Measurements from ENCODE around the gene UNC13D.
"Not testable (repeated sequence)": the region's sequence is repeated elsewhere in the genome, so short reads cannot be mapped to it uniquely, and the experiment has no call there.

Gene UNC13D

GRCh38 chr17:75874323-75875181 is 30.3 kb upstream of the UNC13D start:
- Histone ChIP-seq H3K27ac (ENCODE audit: low read length) (no peak overlapping the region), H3K27me3 (ENCODE audit: control insufficient read depth, insufficient read depth, low read length) (peaks cover 2% of the 10 kb centered on the region; the same call in 1 of the 2 replicates), H3K36me3 (ENCODE audit: control insufficient read depth, insufficient read depth, low read length) (no peaks in the 10 kb centered on the region), H3K4me3 (ENCODE audit: low read length) (no peak overlapping the region), H3K4me1 (ENCODE audit: control insufficient read depth, insufficient read depth, low read length) (peaks cover 7% of the 10 kb centered on the region; the same call in 1 of the 2 replicates), H3K9me3 (ENCODE audit: control insufficient read depth, insufficient read depth, low read length) (no peaks in the 10 kb centered on the region)
- no CpG with 5 or more reads among the region's 38 CpGs for WGBS (ENCODE audit: insufficient coverage, insufficient read length)
- DNase-seq (ENCODE audit: low read depth, low spot score): no peak

- Histone ChIP-seq H3K4me3 (ENCODE audit: low read length) (no peak overlapping the region), H3K9me3 (ENCODE audit: control insufficient read depth, insufficient read depth, low read length) (no peaks in the 10 kb centered on the region), H3K4me1 (ENCODE audit: control insufficient read depth, insufficient read depth, low read length) (peaks cover 7% of the 10 kb centered on the region; the same call in 1 of the 2 replicates), H3K27me3 (ENCODE audit: control insufficient read depth, insufficient read depth, low read length) (peaks cover 2% of the 10 kb centered on the region; the same call in 1 of the 2 replicates), H3K27ac (ENCODE audit: low read length) (no peak overlapping the region), H3K36me3 (ENCODE audit: control insufficient read depth, insufficient read depth, low read length) (no peaks in the 10 kb centered on the region)
- WGBS (ENCODE audit: insufficient coverage, insufficient read length): no CpG with 5 or more reads among the region's 11 CpGs
- DNase-seq (ENCODE audit: low read depth, low spot score): no peak
Measured at GRCh38 chr17:75873587-75874322, 29.6 kb upstream of the UNC13D start.

GRCh38 chr17:75872434-75873351 is 28.5 kb upstream of the UNC13D start:
- H3K27me3 ChIP-seq (ENCODE audit: control insufficient read depth, insufficient read depth, low read length): peaks cover 2% of the 10 kb centered on the region; the same call in 1 of the 2 replicates
- no CpG with 5 or more reads among the region's 13 CpGs for WGBS (ENCODE audit: insufficient coverage, insufficient read length)
- H3K36me3 ChIP-seq (ENCODE audit: control insufficient read depth, insufficient read depth, low read length): no peaks in the 10 kb centered on the region
- no peak overlapping the region for H3K4me3 ChIP-seq (ENCODE audit: low read length)
- H3K9me3 ChIP-seq (ENCODE audit: control insufficient read depth, insufficient read depth, low read length): no peaks in the 10 kb centered on the region
- H3K4me1 ChIP-seq (ENCODE audit: control insufficient read depth, insufficient read depth, low read length): peaks cover 6% of the 10 kb centered on the region; the same call in 1 of the 2 replicates
- H3K27ac ChIP-seq (ENCODE audit: low read length): no peak overlapping the region
- DNase-seq (ENCODE audit: low read depth, low spot score): no peak

- WGBS (ENCODE audit: insufficient coverage, insufficient read length): no CpG with 5 or more reads among the region's 10 CpGs
- not testable (repeated sequence) for H3K27me3 ChIP-seq (ENCODE audit: control insufficient read depth, insufficient read depth, low read length); H3K27ac ChIP-seq (ENCODE audit: low read length); H3K4me3 ChIP-seq (ENCODE audit: low read length); H3K9me3 ChIP-seq (ENCODE audit: control insufficient read depth, insufficient read depth, low read length); H3K4me1 ChIP-seq (ENCODE audit: control insufficient read depth, insufficient read depth, low read length); DNase-seq (ENCODE audit: low read depth, low spot score); H3K36me3 ChIP-seq (ENCODE audit: control insufficient read depth, insufficient read depth, low read length)
Measured at GRCh38 chr17:75870228-75870627, 26.0 kb upstream of the UNC13D start.

GRCh38 chr17:75869282-75870141 is 25.3 kb upstream of the UNC13D start:
- Histone ChIP-seq H3K27ac (ENCODE audit: low read length) (no peak overlapping the region), H3K27me3 (ENCODE audit: control insufficient read depth, insufficient read depth, low read length) (no peaks in the 10 kb centered on the region), H3K4me3 (ENCODE audit: low read length) (no peak overlapping the region), H3K4me1 (ENCODE audit: control insufficient read depth, insufficient read depth, low read length) (peaks cover 2% of the 10 kb centered on the region), H3K9me3 (ENCODE audit: control insufficient read depth, insufficient read depth, low read length) (no peaks in the 10 kb centered on the region), H3K36me3 (ENCODE audit: control insufficient read depth, insufficient read depth, low read length) (no peaks in the 10 kb centered on the region)
- WGBS (ENCODE audit: insufficient coverage, insufficient read length): no CpG with 5 or more reads among the region's 23 CpGs
- DNase-seq (ENCODE audit: low read depth, low spot score): no peak

GRCh38 chr17:75868730-75869281 is 24.6 kb upstream of the UNC13D start:
- not testable (repeated sequence) for H3K4me3 ChIP-seq (ENCODE audit: low read length); H3K27me3 ChIP-seq (ENCODE audit: control insufficient read depth, insufficient read depth, low read length); DNase-seq (ENCODE audit: low read depth, low spot score); H3K36me3 ChIP-seq (ENCODE audit: control insufficient read depth, insufficient read depth, low read length); H3K9me3 ChIP-seq (ENCODE audit: control insufficient read depth, insufficient read depth, low read length); H3K27ac ChIP-seq (ENCODE audit: low read length); H3K4me1 ChIP-seq (ENCODE audit: control insufficient read depth, insufficient read depth, low read length)
- no CpG with 5 or more reads among the region's 12 CpGs for WGBS (ENCODE audit: insufficient coverage, insufficient read length)

GRCh38 chr17:75865404-75866188 is 21.4 kb upstream of the UNC13D start:
- H3K9me3 ChIP-seq (ENCODE audit: control insufficient read depth, insufficient read depth, low read length); H3K27ac ChIP-seq (ENCODE audit: low read length); H3K4me1 ChIP-seq (ENCODE audit: control insufficient read depth, insufficient read depth, low read length); DNase-seq (ENCODE audit: low read depth, low spot score); H3K4me3 ChIP-seq (ENCODE audit: low read length); H3K27me3 ChIP-seq (ENCODE audit: control insufficient read depth, insufficient read depth, low read length); H3K36me3 ChIP-seq (ENCODE audit: control insufficient read depth, insufficient read depth, low read length): not testable (repeated sequence)
- no CpG with 5 or more reads among the region's 17 CpGs for WGBS (ENCODE audit: insufficient coverage, insufficient read length)

- not testable (repeated sequence) for H3K9me3 ChIP-seq (ENCODE audit: control insufficient read depth, insufficient read depth, low read length); H3K27ac ChIP-seq (ENCODE audit: low read length); DNase-seq (ENCODE audit: low read depth, low spot score); H3K4me1 ChIP-seq (ENCODE audit: control insufficient read depth, insufficient read depth, low read length); H3K36me3 ChIP-seq (ENCODE audit: control insufficient read depth, insufficient read depth, low read length); H3K27me3 ChIP-seq (ENCODE audit: control insufficient read depth, insufficient read depth, low read length); H3K4me3 ChIP-seq (ENCODE audit: low read length)
- WGBS (ENCODE audit: insufficient coverage, insufficient read length): no CpG with 5 or more reads among the region's 4 CpGs
Measured at GRCh38 chr17:75864887-75865286, 20.7 kb upstream of the UNC13D start.

GRCh38 chr17:75864448-75864871 is 20.3 kb upstream of the UNC13D start:
- H3K27ac ChIP-seq (ENCODE audit: low read length): no peak overlapping the region
- no peaks in the 10 kb centered on the region for H3K9me3 ChIP-seq (ENCODE audit: control insufficient read depth, insufficient read depth, low read length)
- no peaks in the 10 kb centered on the region for H3K36me3 ChIP-seq (ENCODE audit: control insufficient read depth, insufficient read depth, low read length)
- H3K4me1 ChIP-seq (ENCODE audit: control insufficient read depth, insufficient read depth, low read length): peaks cover 2% of the 10 kb centered on the region; the same call in 1 of the 2 replicates
- no peak for DNase-seq (ENCODE audit: low read depth, low spot score)
- no peaks in the 10 kb centered on the region for H3K27me3 ChIP-seq (ENCODE audit: control insufficient read depth, insufficient read depth, low read length)
- H3K4me3 ChIP-seq (ENCODE audit: low read length): no peak overlapping the region
- WGBS (ENCODE audit: insufficient coverage, insufficient read length): no CpG with 5 or more reads among the region's 8 CpGs

Measured in iPS DF 6.9 (cell line).